BJ (cell line): ENCODE measurements around the gene PTPRN. TPM values are rescaled to one million over a fixed set of nuclear protein-coding genes. Genes with fewer than 3 reads are reported as not detected.

ENCODE experiments used
- CTCF ChIA-PET: fragments of 350-600 bp; formaldehyde crosslinking; extraction: SDS; loops from one replicate; lab custom pipeline; 2021; ENCODE audit warnings: antibody characterized with exemption, inconsistent platforms; lab: Yijun Ruan, JAX
- POLR2A ChIA-PET: fragments of 300-600 bp; sonication (Branson Sonifier 250); formaldehyde crosslinking; extraction: SDS; loops from one replicate; lab custom pipeline; 2021; ENCODE audit warnings: antibody characterized with exemption; lab: Charles Lee
- DNase-seq: peaks from one replicate; pipeline ENCODE4 v3.0.0-alpha.2; 2011; ENCODE audit warnings: low read depth
- H3K27me3 ChIP-seq: 2 replicates; pipeline ENCODE4 v1.6.0; 2011; ENCODE audit warnings: low read length; ENCODE audit not compliant: control insufficient read depth, insufficient read depth
- H3K36me3 ChIP-seq: 2 replicates; pipeline ENCODE4 v1.5.1; 2011; ENCODE audit warnings: low read length; ENCODE audit not compliant: control insufficient read depth, insufficient read depth
- H3K4me3 ChIP-seq: 2 replicates; pipeline ENCODE4 v1.5.1; 2011; ENCODE audit warnings: low read depth, mild to moderate bottlenecking, control low read depth, low read length
- polyA plus RNA-seq: library from polyadenylated mRNA; depleted of rRNA; stranded (reverse); fragments of >200 nt; gene quantifications from 2 replicates; pipeline ENCODE4 v1.2.3, GENCODE V29; 2011
- TF ChIP-seq, protein P1 (sequence below): IDR thresholded peaks from 2 replicates; pipeline ENCODE4 v1.5.1; 2011; ENCODE audit warnings: low read depth, mild to moderate bottlenecking, control low read depth, inconsistent platforms, low read length, moderate library complexity; ENCODE audit not compliant: insufficient read depth

PTPRN gene
- polyA plus RNA-seq, 1 experiment: 7.0 TPM

DNA sequence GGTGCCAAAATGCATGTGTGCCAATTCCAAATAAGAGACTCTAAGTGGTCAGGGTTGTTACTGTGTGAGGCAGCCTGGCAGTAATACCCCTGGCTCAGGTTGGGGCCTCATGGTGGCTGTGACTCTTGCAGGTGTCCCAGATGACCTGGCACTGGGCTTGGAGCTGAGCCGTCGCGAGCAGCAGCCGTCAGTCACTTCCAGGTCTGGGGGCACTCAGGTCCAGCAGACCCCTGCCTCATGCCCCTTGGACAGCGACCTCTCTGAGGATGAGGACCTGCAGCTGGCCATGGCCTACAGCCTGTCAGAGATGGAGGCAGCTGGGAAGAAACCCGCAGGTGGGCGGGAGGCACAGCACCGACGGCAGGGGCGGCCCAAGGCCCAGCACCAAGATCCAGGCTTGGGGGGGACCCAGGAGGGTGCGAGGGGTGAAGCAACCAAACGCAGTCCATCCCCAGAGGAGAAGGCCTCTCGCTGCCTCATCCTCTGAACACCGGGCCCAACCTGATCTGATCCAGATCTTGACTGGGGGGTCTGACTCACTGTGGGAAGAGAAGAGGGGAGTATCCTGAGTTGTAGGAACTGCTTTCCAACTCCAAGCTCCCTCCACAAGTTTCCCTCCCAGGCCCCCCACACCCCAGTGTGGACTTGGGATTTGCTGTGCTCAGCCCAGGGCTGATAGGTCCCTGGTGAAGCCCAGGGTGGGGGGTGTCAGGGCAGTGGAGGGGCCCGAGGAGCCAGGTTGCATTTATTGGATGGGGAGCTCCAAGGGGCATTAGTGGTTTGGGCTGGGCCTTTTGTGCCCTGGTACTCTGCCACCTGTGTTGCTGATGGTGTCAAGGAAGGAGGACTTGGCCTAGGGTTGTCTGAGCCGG lies 24.5 kb downstream of the PTPRN start:
- TF ChIP-seq, protein P1, sequence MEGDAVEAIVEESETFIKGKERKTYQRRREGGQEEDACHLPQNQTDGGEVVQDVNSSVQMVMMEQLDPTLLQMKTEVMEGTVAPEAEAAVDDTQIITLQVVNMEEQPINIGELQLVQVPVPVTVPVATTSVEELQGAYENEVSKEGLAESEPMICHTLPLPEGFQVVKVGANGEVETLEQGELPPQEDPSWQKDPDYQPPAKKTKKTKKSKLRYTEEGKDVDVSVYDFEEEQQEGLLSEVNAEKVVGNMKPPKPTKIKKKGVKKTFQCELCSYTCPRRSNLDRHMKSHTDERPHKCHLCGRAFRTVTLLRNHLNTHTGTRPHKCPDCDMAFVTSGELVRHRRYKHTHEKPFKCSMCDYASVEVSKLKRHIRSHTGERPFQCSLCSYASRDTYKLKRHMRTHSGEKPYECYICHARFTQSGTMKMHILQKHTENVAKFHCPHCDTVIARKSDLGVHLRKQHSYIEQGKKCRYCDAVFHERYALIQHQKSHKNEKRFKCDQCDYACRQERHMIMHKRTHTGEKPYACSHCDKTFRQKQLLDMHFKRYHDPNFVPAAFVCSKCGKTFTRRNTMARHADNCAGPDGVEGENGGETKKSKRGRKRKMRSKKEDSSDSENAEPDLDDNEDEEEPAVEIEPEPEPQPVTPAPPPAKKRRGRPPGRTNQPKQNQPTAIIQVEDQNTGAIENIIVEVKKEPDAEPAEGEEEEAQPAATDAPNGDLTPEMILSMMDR: no peak
- Histone ChIP-seq H3K27me3 (no peaks in the 10 kb centered on the region), H3K4me3 (no peak overlapping the region), H3K36me3 (peaks cover 26% of the 10 kb centered on the region)
- no peak for DNase-seq
- POLR2A ChIA-PET: no interaction called here
- CTCF ChIA-PET: interaction anchor here (0.6 to 20.7 kb wide), 5 partner anchors 4 to 125 kb away, joined by 3 to 403 read pairs (median 5); partner anchors contain the start of genes DNAJB2 and PTPRN

DNA sequence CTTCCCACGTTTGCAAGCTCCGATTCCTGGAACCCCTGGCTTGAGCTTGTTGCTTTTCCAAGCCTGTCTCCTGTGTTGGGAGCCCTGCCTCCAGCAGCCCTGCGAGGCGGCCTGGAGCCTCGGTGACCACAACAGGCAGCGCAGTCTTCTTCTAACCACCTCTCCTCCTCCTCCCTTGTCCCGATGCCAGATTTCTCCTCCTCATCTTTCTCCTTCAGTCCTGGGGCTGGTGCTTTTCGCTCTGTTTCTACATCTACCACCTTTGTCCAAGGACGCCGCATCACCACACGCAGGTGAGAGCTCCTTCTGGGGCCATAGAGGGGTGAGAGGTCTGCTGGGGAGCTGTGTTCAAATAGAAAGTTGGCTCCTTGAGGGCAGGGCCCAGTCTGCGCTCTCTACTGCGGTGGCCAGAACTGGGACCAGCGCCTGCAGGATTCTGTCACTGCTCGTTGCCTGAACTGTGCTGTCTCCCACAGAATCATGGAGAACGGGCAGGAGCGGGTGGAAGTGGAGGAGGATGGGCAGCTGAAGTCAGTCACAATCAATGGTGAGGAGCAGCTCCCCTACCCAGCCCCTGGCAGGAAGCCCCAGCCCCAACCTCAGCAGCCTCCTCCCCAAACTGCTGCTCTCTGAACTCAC lies 26.1 kb downstream of the PTPRN start:
- Histone ChIP-seq H3K27me3 (no peaks in the 10 kb centered on the region), H3K36me3 (peaks cover 26% of the 10 kb centered on the region), H3K4me3 (no peak overlapping the region)
- TF ChIP-seq, protein P1: no peak
- ChIA-PET POLR2A (no interaction called here), CTCF (interaction anchor here (1.1 to 20.1 kb wide), 2 partner anchors 12 to 124 kb away, joined by 3 to 403 read pairs; no protein-coding TSS in a partner anchor)
- no peak for DNase-seq

DNA sequence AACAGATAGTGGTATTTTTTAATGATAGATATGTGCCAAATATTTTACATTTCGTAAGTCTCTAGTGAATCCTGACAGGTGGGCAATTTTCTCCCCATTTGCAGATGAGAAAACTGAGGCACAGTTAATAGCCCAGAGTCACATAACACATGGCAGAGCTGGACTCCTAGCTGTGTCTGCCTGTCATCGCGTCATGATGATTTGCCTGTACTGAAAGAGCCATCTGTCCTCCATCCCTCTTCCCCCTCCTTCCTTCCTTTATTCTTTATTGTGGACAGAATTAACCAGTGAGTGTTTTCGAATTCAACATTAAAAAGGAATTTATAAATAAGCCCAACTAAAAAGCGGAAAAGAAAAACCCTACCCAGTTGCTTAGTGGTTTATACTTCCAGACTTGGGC lies 26.8 kb downstream of the PTPRN start:
- Histone ChIP-seq H3K4me3 (no peak overlapping the region), H3K27me3 (no peaks in the 10 kb centered on the region), H3K36me3 (peaks cover 26% of the 10 kb centered on the region)
- TF ChIP-seq, protein P1: no peak
- ChIA-PET POLR2A (no interaction called here), CTCF (interaction anchor here (1.1 to 20.1 kb wide), 2 partner anchors 13 to 123 kb away, joined by 3 to 403 read pairs; no protein-coding TSS in a partner anchor)
- no peak for DNase-seq

DNA sequence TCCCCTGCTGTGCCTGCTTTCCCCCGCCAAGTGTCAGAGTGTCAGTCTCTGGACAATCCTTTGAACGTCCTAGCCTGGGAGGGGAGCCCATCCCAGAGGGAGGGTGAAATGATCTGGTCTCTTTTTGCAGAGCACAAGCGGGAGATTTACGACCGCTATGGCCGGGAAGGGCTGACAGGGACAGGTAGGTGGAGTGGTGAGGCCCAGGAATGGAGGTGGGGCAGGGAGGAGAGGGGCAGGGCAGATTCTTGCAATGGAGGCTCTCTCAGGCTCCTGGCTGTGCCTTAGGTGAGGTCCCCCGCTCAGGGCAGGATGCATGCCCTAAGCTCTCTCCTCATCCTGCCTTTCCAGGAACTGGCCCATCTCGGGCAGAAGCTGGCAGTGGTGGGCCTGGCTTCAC lies 27.6 kb downstream of the PTPRN start:
- ChIA-PET POLR2A (no interaction called here), CTCF (interaction anchor here (20.1 kb wide), 1 partner anchor 14 kb away, joined by 403 read pairs; no protein-coding TSS in a partner anchor)
- TF ChIP-seq, protein P1: no peak
- Histone ChIP-seq H3K27me3 (no peaks in the 10 kb centered on the region), H3K4me3 (no peak overlapping the region), H3K36me3 (peaks cover 24% of the 10 kb centered on the region)
- DNase-seq: no peak

DNA sequence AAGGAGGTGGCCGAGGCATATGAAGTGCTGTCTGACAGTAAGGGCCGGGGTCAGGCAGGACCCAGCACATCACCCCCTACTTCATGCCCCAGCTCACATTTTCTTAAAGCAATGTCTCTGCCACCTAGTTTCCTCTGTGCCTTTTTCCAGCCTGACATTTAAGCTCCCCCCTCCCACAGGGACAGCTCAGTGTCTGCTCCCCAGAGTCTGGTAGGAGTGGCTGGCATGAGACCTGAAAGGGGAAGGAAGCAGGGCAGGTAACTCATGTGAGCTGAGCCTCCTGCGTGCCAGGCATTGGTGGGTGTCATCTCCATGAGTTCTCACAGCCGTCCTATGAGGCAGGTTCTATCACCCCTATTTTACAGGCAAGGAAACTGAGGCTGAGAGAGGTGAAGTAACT lies 28.6 kb downstream of the PTPRN start:
- TF ChIP-seq, protein P1: no peak
- DNase-seq: no peak
- no peaks in the 10 kb centered on the region for H3K27me3 ChIP-seq
- H3K4me3 ChIP-seq: no peak overlapping the region
- peaks cover 24% of the 10 kb centered on the region for H3K36me3 ChIP-seq
- ChIA-PET POLR2A (no interaction called here), CTCF (interaction anchor here (0.9 to 20.1 kb wide), 2 partner anchors 15 to 71 kb away, joined by 3 to 403 read pairs; no protein-coding TSS in a partner anchor)
